Measurements from ENCODE around the gene GTPBP4.
A peak's percentile ranks its signal among the peaks of the same experiment; 100 is the strongest.

Gene GTPBP4

DNA sequence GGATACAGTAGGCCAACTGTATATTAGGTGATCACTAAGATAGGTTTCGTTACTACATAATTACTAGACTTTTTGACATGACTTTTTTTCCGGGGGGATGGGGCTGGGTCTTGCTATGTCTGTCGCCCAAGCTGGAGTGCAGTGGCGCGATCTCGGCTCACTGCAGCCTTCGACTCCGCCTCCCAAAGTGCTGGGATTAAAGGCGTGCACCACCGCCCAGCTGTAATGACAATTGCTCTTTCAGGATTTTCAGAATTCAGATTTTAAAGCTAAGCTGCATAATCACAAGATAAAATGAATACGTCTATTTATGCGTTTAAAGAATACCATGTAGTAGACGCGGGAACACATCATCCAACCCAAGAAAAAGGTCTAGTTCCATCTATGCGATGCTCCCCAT lies 59.7 kb downstream of the GTPBP4 start:
- no peak for DNase-seq (ENCODE audit: low read depth)
- H3K4me3 ChIP-seq (ENCODE audit: low read length), result peak overlapping the region; percentile 92
- TF ChIP-seq, protein P1, sequence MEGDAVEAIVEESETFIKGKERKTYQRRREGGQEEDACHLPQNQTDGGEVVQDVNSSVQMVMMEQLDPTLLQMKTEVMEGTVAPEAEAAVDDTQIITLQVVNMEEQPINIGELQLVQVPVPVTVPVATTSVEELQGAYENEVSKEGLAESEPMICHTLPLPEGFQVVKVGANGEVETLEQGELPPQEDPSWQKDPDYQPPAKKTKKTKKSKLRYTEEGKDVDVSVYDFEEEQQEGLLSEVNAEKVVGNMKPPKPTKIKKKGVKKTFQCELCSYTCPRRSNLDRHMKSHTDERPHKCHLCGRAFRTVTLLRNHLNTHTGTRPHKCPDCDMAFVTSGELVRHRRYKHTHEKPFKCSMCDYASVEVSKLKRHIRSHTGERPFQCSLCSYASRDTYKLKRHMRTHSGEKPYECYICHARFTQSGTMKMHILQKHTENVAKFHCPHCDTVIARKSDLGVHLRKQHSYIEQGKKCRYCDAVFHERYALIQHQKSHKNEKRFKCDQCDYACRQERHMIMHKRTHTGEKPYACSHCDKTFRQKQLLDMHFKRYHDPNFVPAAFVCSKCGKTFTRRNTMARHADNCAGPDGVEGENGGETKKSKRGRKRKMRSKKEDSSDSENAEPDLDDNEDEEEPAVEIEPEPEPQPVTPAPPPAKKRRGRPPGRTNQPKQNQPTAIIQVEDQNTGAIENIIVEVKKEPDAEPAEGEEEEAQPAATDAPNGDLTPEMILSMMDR (conservative IDR thresholded peaks at IDR 0.05; ENCODE audit: low read length), result no peak

DNA sequence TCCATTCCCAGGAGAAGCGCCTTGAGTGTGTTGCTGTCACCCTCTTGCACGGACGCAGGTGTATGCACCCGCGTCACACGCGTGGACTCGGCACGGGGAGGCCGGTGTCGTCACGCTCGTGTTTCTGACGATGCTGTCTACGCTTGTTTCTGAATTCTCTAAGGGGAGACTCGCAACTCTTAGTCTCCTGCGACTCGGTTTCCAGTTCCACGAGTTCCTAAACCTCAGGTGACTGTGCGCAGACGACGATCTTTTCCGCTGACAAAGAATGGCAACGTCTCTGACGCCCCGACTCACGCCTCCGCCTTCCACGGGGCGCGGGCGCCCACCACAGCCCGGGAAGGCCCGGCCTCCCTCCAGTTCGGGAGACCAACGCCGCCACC lies 60.1 kb downstream of the GTPBP4 start:
- no peak for DNase-seq (ENCODE audit: low read depth)
- peak overlapping the region; percentile 92 for H3K4me3 ChIP-seq (ENCODE audit: low read length)
- TF ChIP-seq, protein P1 (conservative IDR thresholded peaks at IDR 0.05; ENCODE audit: low read length), result no peak

DNA sequence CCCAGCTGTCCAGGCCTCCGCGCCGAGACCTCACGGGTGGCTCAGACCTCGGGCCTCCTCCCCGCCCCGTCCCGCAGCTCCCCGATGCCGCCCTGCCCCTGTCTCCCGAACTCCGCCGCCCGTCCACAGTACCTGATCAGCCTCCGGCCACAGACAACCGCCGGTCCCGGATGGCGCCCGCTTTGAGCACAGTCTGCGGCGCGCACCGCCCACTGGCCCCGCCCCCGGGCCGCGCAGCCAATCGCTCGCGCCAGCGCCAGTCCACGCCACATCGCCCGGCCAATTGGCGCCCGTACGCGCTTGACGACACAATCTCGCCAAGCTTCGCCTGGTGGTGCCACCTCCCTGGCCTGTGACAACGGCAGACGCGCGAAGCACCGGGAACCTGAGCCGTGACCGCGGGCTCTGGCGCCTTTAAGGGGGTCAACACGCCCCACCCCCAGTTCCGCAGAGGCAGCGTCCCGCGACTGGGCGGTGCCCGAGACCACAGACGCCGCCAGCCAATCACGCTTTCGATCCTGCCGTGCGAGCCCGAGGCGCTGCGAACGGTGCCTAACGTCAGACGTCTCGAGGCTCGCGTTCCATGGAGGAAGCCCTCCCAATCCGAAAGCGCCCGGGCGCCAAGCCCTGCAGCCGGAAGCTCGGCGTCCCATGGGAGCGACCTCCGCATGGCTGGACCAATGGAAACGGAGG lies 60.6 kb downstream of the GTPBP4 start, which contains the start of gene IDI1:
TSS of gene IDI1 (minus strand) at position 388 of the 693 bp plus-strand sequence. CDS start at position 272, 116 bp downstream.
- TF ChIP-seq, protein P1 (conservative IDR thresholded peaks at IDR 0.05; ENCODE audit: low read length), result no peak
- peak; percentile 99 for DNase-seq (ENCODE audit: low read depth)
- peak within 1 kb of the TSS; percentile 92 for H3K4me3 ChIP-seq (ENCODE audit: low read length)

DNA sequence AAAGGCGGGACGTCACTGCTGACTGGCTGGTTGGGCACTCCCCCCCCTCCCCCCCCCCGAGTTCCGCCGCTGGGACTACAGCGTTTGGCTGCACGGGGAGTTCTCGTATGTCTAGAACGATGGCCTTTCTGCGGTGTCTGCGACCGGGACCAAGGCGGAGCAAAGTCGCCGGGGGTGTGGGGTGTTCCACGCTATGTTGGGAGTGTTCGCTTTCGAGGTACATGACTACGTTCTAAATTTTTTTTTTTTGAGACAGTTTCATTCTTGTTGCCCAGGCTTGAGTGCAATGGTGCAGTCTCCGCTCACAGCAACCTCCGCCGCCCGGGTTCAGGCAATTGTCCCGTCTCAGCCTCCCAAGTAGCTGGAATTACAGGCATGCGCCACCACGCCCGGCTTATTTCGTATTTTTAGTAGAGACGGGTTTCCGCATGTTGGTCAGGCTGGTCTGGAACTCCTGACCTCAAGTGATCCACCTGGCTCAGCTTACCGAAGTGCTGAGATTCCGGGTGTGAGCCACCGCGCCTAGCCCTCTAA lies 61.3 kb downstream of the GTPBP4 start:
- H3K4me3 ChIP-seq (ENCODE audit: low read length), result peak overlapping the region; percentile 92
- TF ChIP-seq, protein P1 (conservative IDR thresholded peaks at IDR 0.05; ENCODE audit: low read length), result no peak
- no peak for DNase-seq (ENCODE audit: low read depth)

DNA sequence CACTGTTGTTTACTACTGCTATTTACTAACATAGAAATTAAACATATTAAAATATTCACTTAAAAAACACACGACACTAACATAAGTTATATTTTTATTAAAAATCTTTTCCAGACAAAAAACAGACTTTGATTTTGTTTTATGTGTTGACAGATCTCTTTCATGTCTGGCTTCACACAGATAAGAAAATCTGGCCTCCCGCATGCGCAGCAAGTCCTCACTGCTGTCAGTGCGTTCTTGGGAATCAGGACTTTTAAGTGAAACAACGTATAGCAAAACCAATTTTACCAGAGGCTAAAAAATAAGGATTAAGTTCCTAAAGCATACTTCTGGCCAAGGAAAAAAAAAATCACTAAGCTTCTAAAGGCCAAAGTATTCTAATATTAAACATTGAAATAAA lies 61.9 kb downstream of the GTPBP4 start:
- TF ChIP-seq, protein P1 (conservative IDR thresholded peaks at IDR 0.05; ENCODE audit: low read length), result no peak
- no peak for DNase-seq (ENCODE audit: low read depth)
- H3K4me3 ChIP-seq (ENCODE audit: low read length), result peak overlapping the region; percentile 92

DNA sequence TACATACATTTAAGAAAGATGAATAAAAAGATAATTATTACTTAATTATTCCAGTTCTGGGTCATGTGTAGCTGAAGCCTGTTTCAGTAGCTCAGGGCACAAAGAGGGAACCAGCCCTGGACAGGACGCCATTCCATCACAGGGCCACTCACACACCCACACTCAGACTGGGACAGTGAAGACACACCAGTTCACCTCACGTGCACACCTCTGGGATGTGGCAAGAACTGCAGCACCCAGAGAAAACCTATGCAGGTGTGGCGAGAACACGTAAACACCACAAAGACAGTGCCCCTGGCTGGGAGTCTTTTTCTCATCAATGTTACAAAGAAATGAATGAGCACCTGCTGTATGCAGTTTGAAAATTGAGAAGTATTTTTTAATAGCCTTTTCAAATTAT lies 62.3 kb downstream of the GTPBP4 start:
- peak overlapping the region; percentile 92 for H3K4me3 ChIP-seq (ENCODE audit: low read length)
- TF ChIP-seq, protein P1 (conservative IDR thresholded peaks at IDR 0.05; ENCODE audit: low read length), result no peak
- no peak for DNase-seq (ENCODE audit: low read depth)

DNA sequence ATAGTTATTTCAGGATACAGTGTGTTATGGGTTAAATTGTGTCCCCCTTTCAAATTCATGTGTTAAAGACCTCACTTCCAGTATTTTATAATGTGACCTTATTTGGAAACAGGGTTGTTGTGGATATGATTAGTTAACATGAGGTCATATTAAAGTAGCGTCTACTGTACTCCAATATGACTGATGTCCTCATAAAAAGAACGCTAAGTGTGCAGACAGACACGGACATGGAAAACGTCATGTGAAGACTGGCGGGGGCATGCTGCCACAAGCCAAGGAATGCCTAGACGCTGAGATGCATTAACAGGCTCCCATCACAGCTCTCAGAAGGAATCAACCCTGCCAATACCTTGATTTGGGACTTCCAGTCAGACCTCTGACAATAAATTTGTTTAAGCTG lies 66.5 kb downstream of the GTPBP4 start:
- H3K4me3 ChIP-seq (ENCODE audit: low read length), result peak overlapping the region; percentile 6; the same call in 1 of the 2 replicates
- no peak for DNase-seq (ENCODE audit: low read depth)
- TF ChIP-seq, protein P1 (conservative IDR thresholded peaks at IDR 0.05; ENCODE audit: low read length), result no peak

Data from AG10803 (cell line).